ENCODE measurements around the gene HDAC9.

DNA sequence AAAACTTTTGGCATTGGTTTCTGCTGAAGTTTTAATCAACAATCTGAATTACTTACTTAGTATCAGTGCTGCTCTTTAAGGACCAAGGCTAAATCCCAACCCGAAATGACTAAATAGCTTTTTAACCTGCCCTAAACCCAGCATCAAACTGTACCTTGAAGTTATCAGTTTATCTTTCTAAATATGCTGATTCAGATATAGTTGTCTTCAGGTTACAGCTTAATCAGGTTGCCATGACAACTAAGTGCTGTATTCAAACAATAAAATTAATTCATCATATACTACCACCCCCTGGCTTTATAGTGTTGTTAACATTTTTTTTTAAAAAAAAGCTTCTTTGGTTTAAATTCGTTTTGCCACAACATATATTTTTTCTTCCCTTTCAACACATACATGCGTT is 382.3 kb downstream of the HDAC9 start:
- TF ChIP-seq, protein P1, sequence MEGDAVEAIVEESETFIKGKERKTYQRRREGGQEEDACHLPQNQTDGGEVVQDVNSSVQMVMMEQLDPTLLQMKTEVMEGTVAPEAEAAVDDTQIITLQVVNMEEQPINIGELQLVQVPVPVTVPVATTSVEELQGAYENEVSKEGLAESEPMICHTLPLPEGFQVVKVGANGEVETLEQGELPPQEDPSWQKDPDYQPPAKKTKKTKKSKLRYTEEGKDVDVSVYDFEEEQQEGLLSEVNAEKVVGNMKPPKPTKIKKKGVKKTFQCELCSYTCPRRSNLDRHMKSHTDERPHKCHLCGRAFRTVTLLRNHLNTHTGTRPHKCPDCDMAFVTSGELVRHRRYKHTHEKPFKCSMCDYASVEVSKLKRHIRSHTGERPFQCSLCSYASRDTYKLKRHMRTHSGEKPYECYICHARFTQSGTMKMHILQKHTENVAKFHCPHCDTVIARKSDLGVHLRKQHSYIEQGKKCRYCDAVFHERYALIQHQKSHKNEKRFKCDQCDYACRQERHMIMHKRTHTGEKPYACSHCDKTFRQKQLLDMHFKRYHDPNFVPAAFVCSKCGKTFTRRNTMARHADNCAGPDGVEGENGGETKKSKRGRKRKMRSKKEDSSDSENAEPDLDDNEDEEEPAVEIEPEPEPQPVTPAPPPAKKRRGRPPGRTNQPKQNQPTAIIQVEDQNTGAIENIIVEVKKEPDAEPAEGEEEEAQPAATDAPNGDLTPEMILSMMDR (IDR thresholded peaks at IDR 0.05): no peak
- TF ChIP-seq POLR2A (IDR thresholded peaks at IDR 0.05; ENCODE audit: low read depth) (no peak), EP300 (IDR thresholded peaks at IDR 0.05) (no peak)
